HEK293 (cell line): ENCODE measurements around the gene GPSM1.

Source experiments
- CTCF ChIP-seq: fragments of 450-650 bp; formaldehyde crosslinking; IDR thresholded peaks from 2 replicates; pipeline ENCODE4 v1.5.1; 2016; ENCODE audit warnings: missing biosample characterization, missing genetic modification characterization
- KLF7 ChIP-seq: fragments of 450-650 bp; formaldehyde crosslinking; IDR thresholded peaks from 2 replicates; pipeline ENCODE4 v1.5.1; 2016; ENCODE audit warnings: missing biosample characterization, missing genetic modification characterization, borderline replicate concordance
- OSR2 ChIP-seq: fragments of 450-650 bp; formaldehyde crosslinking; IDR thresholded peaks from 2 replicates; pipeline ENCODE4 v1.5.1; 2016; ENCODE audit warnings: missing biosample characterization, missing genetic modification characterization
- PBX3 ChIP-seq: sonication (generic); formaldehyde crosslinking; IDR thresholded peaks from 2 replicates; pipeline ENCODE4 v1.8.1; 2022; ENCODE audit warnings: mild to moderate bottlenecking, moderate library complexity, missing genetic modification reagents
- YY1 ChIP-seq: fragments of 450-650 bp; formaldehyde crosslinking; IDR thresholded peaks from 2 replicates; pipeline ENCODE4 v1.5.1; 2018; ENCODE audit warnings: missing biosample characterization, missing genetic modification characterization
- ZBTB49 ChIP-seq: fragments of 450-650 bp; formaldehyde crosslinking; IDR thresholded peaks from 2 replicates; pipeline ENCODE4 v1.5.1; 2016; ENCODE audit warnings: missing biosample characterization, missing genetic modification characterization, low read depth
- ZNF302 ChIP-seq: fragments of 450-650 bp; formaldehyde crosslinking; IDR thresholded peaks from 2 replicates; pipeline ENCODE4 v1.5.1; 2016; ENCODE audit warnings: missing biosample characterization, missing genetic modification characterization, low read depth
- ZNF311 ChIP-seq: fragments of 450-650 bp; formaldehyde crosslinking; IDR thresholded peaks from 2 replicates; pipeline ENCODE4 v1.5.1; 2017; ENCODE audit warnings: missing biosample characterization, missing genetic modification characterization, borderline replicate concordance
- ZNF513 ChIP-seq: fragments of 450-650 bp; IDR thresholded peaks from 2 replicates; pipeline ENCODE4 v1.5.1; 2018; ENCODE audit warnings: missing biosample characterization, missing genetic modification characterization
- ZNF549 ChIP-seq: fragments of 450-650 bp; IDR thresholded peaks from 2 replicates; pipeline ENCODE4 v1.5.1; 2018; ENCODE audit warnings: missing biosample characterization, missing genetic modification characterization, mild to moderate bottlenecking, inconsistent platforms, moderate library complexity
- ZNF623 ChIP-seq: fragments of 450-650 bp; formaldehyde crosslinking; IDR thresholded peaks from 2 replicates; pipeline ENCODE4 v1.5.1; 2016; ENCODE audit warnings: missing biosample characterization, missing genetic modification characterization
- ZNF626 ChIP-seq: fragments of 450-650 bp; sonication (Bioruptor Pico); formaldehyde crosslinking; IDR thresholded peaks from 2 replicates; pipeline ENCODE4 v1.5.1; 2018; ENCODE audit warnings: missing biosample characterization, missing genetic modification characterization, inconsistent platforms
- ZNF701 ChIP-seq: fragments of 450-650 bp; formaldehyde crosslinking; IDR thresholded peaks from 2 replicates; pipeline ENCODE4 v1.5.1; 2016; ENCODE audit warnings: missing biosample characterization, missing genetic modification characterization
- TF ChIP-seq, protein P1 (sequence below): fragments of 450-650 bp; IDR thresholded peaks from 2 replicates; pipeline ENCODE4 v1.5.1; 2018; ENCODE audit warnings: missing biosample characterization, mild to moderate bottlenecking, missing genetic modification characterization

GRCh38 chr9:136348691-136349090, 21.4 kb downstream of the GPSM1 start:
- TF ChIP-seq YY1 (tag by site-specific recombination) (no peak), ZNF623 (tag by site-specific recombination) (no peak), CTCF (no peak), ZNF626 (tag by site-specific recombination) (no peak), ZNF701 (tag by site-specific recombination) (no peak), ZNF549 (tag by site-specific recombination) (no peak), ZNF311 (no peak), OSR2 (tag by site-specific recombination) (no peak), ZNF513 (no peak), ZNF302 (tag by site-specific recombination) (no peak), PBX3 (0 out of 2 replicates have a peak, but pooled peaks have one; percentile 29), KLF7 (tag by site-specific recombination) (no peak), ZBTB49 (tag by site-specific recombination) (no peak)
- TF ChIP-seq, protein P1, sequence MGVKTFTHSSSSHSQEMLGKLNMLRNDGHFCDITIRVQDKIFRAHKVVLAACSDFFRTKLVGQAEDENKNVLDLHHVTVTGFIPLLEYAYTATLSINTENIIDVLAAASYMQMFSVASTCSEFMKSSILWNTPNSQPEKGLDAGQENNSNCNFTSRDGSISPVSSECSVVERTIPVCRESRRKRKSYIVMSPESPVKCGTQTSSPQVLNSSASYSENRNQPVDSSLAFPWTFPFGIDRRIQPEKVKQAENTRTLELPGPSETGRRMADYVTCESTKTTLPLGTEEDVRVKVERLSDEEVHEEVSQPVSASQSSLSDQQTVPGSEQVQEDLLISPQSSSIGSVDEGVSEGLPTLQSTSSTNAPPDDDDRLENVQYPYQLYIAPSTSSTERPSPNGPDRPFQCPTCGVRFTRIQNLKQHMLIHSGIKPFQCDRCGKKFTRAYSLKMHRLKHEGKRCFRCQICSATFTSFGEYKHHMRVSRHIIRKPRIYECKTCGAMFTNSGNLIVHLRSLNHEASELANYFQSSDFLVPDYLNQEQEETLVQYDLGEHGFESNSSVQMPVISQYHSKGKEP: no peak
